ENCODE data around the gene ENTHD1.
"Not testable (repeated sequence)": the region's sequence is repeated elsewhere in the genome, so short reads cannot be mapped to it uniquely, and the experiment has no call there.

Gene ENTHD1

DNA sequence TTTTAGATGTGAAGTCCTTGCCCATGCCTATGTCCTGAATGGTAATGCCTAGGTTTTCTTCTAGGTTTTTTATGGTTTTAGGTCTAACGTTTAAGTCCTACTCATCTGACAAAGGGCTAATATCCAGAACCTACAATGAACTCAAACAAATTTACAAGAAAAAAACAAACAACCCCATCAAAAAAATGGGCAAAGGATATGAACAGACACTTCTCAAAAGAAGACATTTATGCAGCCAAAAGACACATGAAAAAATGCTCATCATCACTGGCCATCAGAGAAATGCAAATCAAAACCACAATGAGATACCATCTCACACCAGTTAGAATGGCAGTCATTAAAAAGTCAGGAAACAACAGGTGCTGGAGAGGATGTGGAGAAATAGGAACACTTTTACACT is 47.0 kb downstream of the ENTHD1 start:
- DNase-seq (ENCODE audit: low read depth, low spot score), result not testable (repeated sequence)

DNA sequence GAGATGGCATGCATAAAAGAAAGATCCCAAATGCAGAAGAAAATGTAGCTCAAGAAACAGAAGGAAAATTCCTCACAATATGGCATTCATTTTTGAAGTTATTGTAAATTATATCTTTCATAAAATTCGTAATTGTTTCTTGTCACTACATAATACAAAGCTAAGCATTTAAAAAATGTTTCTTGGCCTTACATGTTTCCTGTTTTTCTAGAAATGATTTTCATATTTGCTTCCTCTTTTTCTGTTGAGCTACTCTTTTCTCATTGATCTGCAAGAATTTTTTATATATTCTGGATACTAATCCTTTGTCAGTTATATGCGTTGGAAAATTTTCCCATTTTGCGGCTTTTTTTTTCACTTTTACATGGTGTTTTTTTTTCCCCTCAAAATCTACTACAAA is 48.0 kb downstream of the ENTHD1 start:
- DNase-seq (ENCODE audit: low read depth, low spot score), result no peak

GRCh38 chr22:39839917-39840510 is 53.5 kb downstream of the ENTHD1 start:
- no peak for DNase-seq (ENCODE audit: low read depth, low spot score)

DNA sequence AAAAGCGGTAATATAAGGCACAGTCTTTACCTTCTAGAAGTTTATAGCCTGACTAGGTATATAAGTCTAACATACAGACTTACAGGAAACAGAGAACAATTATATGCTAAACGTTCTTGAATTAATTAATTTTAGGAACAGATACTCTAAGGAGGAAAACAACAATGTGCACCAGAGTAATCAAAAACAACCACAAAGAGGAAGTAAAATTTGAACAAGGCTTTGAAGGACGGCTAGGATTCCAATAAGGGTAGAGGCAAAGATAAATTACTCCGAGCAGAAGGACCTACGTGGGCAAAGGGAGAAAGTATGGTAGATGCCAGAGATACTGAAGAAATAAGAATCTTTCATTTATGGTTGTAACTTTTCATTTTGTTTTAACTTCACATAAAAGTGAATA is 54.4 kb downstream of the ENTHD1 start:
- DNase-seq (ENCODE audit: low read depth, low spot score), result no peak

GRCh38 chr22:39833610-39834009 is 60.0 kb downstream of the ENTHD1 start:
- DNase-seq (ENCODE audit: low read depth, low spot score), result no peak

DNA sequence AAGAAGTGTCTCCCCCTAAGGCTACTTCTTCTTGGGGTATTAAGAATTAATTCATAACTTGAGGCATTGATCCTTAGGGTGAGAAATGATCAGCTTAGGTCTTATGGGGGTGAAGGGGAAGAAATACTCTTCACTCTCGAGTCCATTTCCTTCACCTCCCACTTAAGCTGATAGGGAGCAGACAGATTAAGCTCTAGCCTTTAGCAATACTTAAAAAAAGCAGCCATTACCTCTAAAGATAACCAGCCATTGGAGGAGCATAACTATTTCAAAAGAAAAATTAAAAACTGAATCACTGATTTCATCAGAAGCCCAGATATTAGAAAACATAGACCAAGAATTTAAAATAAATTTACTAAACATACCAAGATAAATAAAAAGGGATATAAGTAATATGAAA is 60.5 kb downstream of the ENTHD1 start:
- DNase-seq (ENCODE audit: low read depth, low spot score), result no peak

DNA sequence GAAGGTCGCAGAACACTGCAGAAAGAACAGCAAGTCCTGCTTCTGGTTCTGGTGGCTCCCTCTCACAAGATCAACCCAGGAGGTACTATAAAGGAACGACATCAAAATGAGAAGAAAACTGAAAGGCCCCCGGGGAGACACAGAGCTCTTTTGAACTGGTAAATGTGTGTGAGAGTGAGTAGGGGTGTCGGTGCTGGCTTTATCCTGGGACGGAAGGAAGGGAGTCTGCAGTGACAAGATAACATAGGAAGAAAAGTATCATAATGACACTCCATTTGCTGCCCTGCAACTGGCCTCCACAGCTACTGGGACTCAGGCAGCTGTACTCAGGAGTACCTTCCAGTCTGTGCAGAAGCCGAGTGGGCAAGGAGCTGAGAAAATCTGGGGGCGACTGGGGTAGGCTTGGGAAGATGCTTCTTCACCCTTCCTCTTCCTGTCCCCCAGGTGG is 60.9 kb downstream of the ENTHD1 start:
- no peak for DNase-seq (ENCODE audit: low read depth, low spot score)

DNA sequence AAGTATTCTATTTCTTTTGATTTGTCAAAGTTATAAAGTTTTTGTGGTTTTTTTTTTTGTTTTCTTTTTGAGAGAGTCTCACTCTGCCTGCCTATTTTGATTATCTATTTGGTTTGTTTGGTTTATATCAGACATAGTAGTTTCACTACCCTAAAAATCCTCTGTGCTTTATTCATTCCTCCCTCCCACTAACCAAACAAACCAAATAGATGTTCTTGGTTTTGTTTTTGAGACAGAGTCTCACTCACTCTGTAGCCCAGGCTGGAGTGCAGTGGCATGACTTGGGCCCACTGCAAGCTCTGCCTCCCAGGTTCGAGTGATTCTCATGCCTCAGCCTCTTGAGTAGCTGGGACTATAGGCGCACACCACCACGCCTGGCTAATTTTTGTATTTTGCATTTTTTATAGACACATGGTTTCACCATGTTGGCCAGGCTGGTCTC is 67.9 kb downstream of the ENTHD1 start:
- DNase-seq (ENCODE audit: low read depth, low spot score), result no peak

DNA sequence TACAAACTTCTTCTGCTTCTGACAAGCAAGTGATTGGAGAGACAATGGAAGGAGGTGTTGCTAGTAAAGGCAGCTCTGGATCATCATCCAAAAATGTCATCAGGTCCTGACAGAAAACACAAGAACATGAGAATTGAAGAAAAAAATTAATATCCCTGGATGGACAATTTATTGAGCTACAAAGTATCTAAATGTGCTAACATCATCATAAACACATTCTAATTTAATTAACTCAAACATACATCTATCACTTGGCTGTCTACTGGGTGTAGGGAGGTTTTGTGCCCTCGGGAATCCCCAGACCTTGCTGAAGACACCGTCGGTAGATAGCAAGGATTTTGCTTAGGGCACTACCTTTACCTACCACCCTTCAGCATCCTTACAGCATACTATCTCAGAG is 72.6 kb downstream of the ENTHD1 start:
- no peak for DNase-seq (ENCODE audit: low read depth, low spot score)

- no peak for DNase-seq (ENCODE audit: low read depth, low spot score)
These were observed 73.3 kb downstream of the ENTHD1 start for GRCh38 chr22:39820256-39820655.

- DNase-seq (ENCODE audit: low read depth, low spot score), result no peak
These were observed 74.1 kb downstream of the ENTHD1 start for GRCh38 chr22:39819429-39819828.

DNA sequence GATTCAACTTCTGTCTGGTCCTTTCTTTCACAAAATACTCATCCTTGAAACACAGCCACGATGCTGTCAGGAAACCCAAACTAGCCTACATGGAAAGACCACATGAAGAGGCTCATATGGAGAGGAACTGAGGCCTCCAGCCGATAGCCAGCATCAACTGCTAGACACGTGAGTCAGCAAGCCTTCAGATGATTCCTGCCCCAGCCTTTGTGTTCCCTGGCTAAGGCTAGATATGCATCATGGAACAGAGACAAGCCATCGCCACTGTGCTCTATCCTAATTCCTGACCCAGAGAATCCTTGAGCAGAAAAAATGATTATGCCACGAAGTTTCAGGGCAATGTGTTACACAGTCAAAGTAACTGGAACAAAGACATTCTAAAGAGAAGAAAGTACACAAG is 75.5 kb downstream of the ENTHD1 start:
- no peak for DNase-seq (ENCODE audit: low read depth, low spot score)

GRCh38 chr22:39815932-39816331 is 77.6 kb downstream of the ENTHD1 start:
- no peak for DNase-seq (ENCODE audit: low read depth, low spot score)

GRCh38 chr22:39814899-39815298 is 78.7 kb downstream of the ENTHD1 start:
- DNase-seq (ENCODE audit: low read depth, low spot score), result no peak

DNA sequence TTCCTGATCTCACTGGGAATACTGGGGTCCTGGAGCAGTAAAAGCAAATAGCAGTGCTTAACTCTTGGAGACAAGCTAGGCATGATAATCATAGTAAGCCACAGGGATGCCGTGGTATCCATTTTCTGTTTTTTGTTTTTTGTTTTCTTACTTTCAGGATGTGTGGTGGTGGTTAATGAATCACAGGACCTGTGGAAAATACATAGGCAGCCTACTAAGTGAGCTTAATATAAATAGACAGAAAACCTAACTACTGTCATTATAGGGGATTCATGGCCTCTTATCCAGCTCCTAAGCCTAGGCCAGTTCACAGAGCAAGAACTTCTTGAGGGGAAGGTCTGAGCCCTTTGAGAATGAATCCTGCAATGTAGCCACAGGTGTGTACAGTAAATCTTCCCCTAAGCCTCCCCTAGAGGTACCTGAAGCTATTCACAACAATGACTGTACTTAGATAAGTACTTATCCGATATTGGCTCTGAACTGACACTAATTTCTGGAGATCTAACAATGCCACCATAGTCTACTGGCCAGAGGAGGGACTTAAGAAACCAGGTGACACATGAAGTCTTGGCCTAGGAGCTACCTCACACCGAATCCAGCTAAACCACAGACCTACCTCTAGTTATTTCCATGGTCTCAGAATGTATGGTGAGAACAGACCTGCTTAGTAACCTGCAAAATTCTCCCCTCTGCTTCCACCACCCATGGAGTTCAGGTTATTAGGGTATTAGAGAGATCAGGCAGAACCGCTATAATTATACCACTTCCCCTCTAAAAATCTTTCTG is 83.6 kb downstream of the ENTHD1 start:
- DNase-seq (ENCODE audit: low read depth, low spot score), result no peak

DNA sequence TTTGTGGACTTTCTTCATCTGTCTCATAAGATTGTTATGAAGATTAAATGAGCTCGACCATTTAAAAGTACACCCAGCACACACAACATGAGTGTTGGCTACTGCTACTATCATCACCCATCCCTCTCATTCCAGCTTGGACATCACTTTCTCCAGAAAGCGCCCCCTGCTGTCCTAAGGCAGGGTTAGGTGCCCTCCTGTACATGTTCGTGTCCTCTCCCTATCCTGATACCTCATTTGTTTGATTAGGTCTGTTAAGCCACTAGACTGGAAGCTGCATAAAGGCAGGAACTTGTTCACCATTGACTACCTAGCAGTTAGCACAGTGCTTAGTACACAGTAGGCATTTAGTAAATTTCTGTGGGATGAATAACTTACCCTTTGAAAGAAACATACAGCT is 85.5 kb downstream of the ENTHD1 start:
- DNase-seq (ENCODE audit: low read depth, low spot score), result no peak

- DNase-seq (ENCODE audit: low read depth, low spot score), result no peak
These were observed 87.5 kb downstream of the ENTHD1 start for GRCh38 chr22:39806109-39806508.

- DNase-seq (ENCODE audit: low read depth, low spot score), result no peak
These were observed 88.4 kb downstream of the ENTHD1 start for GRCh38 chr22:39805117-39805516.

DNA sequence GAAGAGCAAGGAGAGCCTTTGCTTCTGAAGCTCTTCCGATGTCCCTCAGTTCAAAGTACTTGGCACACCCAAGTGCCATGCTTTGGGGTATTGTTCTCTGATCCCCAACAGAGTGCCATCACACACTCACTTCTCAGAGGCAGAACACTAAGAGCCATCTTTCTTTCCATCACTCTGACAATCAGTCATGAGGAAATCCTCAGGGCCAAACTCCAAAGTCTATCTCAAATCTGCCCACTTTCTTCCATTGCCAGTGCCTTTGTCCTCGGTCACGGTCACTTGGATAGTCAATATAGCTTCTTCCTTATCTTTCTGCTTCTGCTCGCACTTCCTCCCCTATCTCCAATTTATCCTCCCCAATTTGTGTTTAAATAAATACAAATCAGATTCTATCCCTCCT is 90.9 kb downstream of the ENTHD1 start:
- no peak for DNase-seq (ENCODE audit: low read depth, low spot score)

DNA sequence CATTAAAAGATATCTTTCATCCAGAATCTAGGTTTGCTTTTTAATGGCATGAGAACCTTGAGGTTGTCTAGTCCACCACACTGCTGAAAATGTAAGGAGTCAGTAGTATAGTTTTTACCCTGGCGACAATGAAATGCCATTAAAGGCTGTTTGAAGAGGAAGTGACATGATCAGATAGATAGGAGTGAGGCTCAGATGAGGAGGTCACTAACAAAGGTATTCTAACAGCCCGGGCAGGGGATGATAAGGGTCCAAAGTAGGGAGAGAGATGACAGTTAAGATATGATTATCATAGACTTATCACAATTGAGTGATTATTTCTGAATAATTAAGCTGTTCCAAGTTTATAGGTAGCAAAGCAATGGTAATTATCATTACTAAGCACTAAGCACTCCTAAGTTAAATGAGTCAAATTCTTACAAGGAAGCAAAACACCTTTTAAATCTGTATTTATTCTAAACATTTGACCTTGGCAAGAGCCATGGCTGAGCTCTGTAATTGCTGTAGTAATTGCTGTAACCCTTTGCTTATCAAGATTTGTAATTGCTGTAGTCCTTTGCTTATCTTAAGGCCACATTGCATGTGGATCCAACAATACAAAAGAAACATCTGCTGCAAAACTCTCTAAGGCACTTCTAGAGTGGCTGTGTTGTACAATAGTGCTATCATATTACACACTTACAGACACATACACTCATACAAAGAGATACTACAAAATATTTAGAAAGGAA is 92.6 kb downstream of the ENTHD1 start:
- no peak for DNase-seq (ENCODE audit: low read depth, low spot score)

DNA sequence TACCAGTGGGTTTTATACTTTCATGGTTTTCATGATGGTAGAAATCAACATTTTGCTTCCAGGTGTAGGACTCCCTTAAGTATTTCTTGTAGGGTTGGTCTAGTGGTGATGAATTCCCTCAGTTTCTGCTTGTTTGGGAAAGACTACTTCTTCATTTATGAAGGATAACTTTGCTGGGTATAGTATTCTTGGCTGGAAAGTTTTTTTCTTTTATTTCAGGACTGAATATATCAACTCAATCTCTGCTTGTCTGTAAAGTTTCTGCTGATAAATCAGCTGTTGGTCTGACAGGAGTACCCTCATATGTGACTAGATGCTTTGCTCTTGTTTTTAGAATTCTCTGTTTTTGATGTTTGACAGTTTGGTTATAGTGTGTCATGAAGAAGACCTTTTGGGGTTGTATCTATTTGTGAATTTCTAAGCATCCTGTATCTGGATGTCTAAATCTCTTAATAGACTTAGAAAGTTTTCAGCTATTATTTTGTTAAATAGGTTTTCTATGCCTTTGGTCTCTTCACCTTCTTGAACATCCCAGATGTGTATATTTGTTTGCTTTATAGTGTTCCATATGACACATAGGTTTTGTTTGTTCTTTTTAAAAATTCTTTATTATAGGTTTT is 95.9 kb downstream of the ENTHD1 start:
- DNase-seq (ENCODE audit: low read depth, low spot score), result no peak

DNA sequence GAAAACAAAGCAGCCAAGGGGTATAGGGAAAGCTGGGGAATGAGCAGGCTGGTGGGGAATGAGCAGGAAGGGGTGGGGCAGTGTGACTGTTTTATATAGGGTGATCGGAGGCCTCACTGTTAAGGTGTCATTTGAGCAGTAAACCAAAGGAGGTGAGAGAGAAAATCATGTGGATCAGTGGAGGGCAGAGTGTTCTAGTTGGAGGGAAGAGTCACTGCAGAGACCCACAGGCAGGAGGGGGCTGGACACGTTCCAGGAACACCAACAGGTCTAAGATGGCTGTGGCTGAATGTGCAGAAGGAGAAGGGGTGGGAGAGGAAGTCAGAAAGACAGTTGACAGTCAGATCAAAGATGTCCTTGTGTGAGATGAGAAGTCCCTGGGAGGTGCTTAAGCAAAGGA is 103.8 kb downstream of the ENTHD1 start:
- no peak for DNase-seq (ENCODE audit: low read depth, low spot score)

Measured in brain pericyte (primary cell).